Endometrial microvascular endothelial cells (primary cell): ENCODE measurements around the gene OR2A2. TPM values are rescaled to one million over a fixed set of nuclear protein-coding genes. Genes with fewer than 3 reads are reported as not detected.
"Not testable (repeated sequence)": the region's sequence is repeated elsewhere in the genome, so short reads cannot be mapped to it uniquely, and the experiment has no call there.

Experiments
- in situ Hi-C: cut with HindIII; loops from 2 replicates; pipeline ENCODE4 v1.10.0; 2017; ENCODE audit warnings: low sequenced_read_pairs, low pct_unique_long_range_greater_than_20kb; ENCODE audit errors: inconsistent ontology term
- total RNA-seq: library from RNA; depleted of rRNA; stranded (reverse); fragments of >200 nt; gene quantifications from one replicate; pipeline ENCODE4 v1.2.3, GENCODE V29; 2015; ENCODE audit errors: inconsistent ontology term

The OR2A2 gene
- total RNA-seq: not detected

GRCh38 chr7:144109283-144109682, at the start of gene OR2A2:
Gene OR2A2 (plus strand): TSS chr7:144109583. CDS start chr7:144109583, 0 bp downstream.
- in situ Hi-C loops: no loop called here

GRCh38 chr7:144063710-144064109, 45.7 kb upstream of the OR2A2 start:
- in situ Hi-C loops: no loop called here

GRCh38 chr7:144069511-144069910, 39.9 kb upstream of the OR2A2 start, which contains the start of gene OR2A25:
Gene OR2A25 (plus strand): TSS chr7:144069811. CDS start chr7:144074220, 4,409 bp downstream.
- in situ Hi-C loops: no loop called here

- in situ Hi-C loops: no loop called here
Measured at GRCh38 chr7:144069953-144070352, 39.4 kb upstream of the OR2A2 start.

- in situ Hi-C loops: no loop called here
Measured at GRCh38 chr7:144074374-144074773, 35.0 kb upstream of the OR2A2 start.

- in situ Hi-C loops: no loop called here
Measured at GRCh38 chr7:144085978-144086377, 23.4 kb upstream of the OR2A2 start, which contains the start of gene OR2A12. Gene OR2A12 (plus strand): TSS chr7:144086278. CDS start chr7:144095108, 8,830 bp downstream.

- in situ Hi-C loops: no loop called here
Measured at GRCh38 chr7:144086730-144087129, 22.7 kb upstream of the OR2A2 start.

- in situ Hi-C loops: no loop called here
Measured at GRCh38 chr7:144087230-144087629, 22.2 kb upstream of the OR2A2 start.

GRCh38 chr7:144090667-144091066, 18.7 kb upstream of the OR2A2 start:
- in situ Hi-C loops: no loop called here

- in situ Hi-C loops: no loop called here
Measured at GRCh38 chr7:144098776-144099175, 10.6 kb upstream of the OR2A2 start.

- in situ Hi-C loops: no loop called here
Measured at GRCh38 chr7:144100607-144101006, 8.8 kb upstream of the OR2A2 start.

- in situ Hi-C loops: no loop called here
Measured at GRCh38 chr7:144102041-144102440, 7.3 kb upstream of the OR2A2 start.

GRCh38 chr7:144105211-144105610, 4.2 kb upstream of the OR2A2 start:
- in situ Hi-C loops: no loop called here

GRCh38 chr7:144110272-144110671, 889 bp downstream of the OR2A2 start:
- in situ Hi-C loops: no loop called here

- in situ Hi-C loops: no loop called here
Measured at GRCh38 chr7:144113651-144114050, 4.3 kb downstream of the OR2A2 start.

GRCh38 chr7:144118341-144118740, 9.0 kb downstream of the OR2A2 start:
- in situ Hi-C loops: no loop called here

GRCh38 chr7:144122876-144123275, 13.5 kb downstream of the OR2A2 start, which contains the start of gene OR2A14:
Gene OR2A14 (plus strand): TSS chr7:144123176. CDS start chr7:144129113, 5,937 bp downstream.
- in situ Hi-C loops: no loop called here

GRCh38 chr7:144127714-144128334, 18.4 kb downstream of the OR2A2 start:
- in situ Hi-C loops: no loop called here

- in situ Hi-C loops: not testable (repeated sequence)
Measured at GRCh38 chr7:144129601-144130000, 20.2 kb downstream of the OR2A2 start.

GRCh38 chr7:144130730-144131129, 21.3 kb downstream of the OR2A2 start:
- in situ Hi-C loops: no loop called here

- in situ Hi-C loops: no loop called here
Measured at GRCh38 chr7:144132262-144132661, 22.9 kb downstream of the OR2A2 start.
